Keratinocyte (primary cell): Measurements from ENCODE around the gene C12orf42. TPM values are rescaled to one million over a fixed set of nuclear protein-coding genes. Genes with fewer than 3 reads are reported as not detected.
"Not testable (repeated sequence)": the region's sequence is repeated elsewhere in the genome, so short reads cannot be mapped to it uniquely, and the experiment has no call there.

Source experiments
- DNase-seq: peaks from one replicate; pipeline ENCODE4 v3.0.0-alpha.2; 2011; ENCODE audit warnings: low read depth, missing footprints, low spot score
- FAIRE-seq: peaks from 2 replicates; lab custom pipeline; 2011; peaks lifted over from hg19 to GRCh38; lab: Jason Lieb, UNC
- H2AFZ ChIP-seq: 2 replicates; pipeline ENCODE4 v1.6.0; 2012; ENCODE audit warnings: low read length, control low read depth, inconsistent platforms; ENCODE audit not compliant: control insufficient read depth
- H3K27ac ChIP-seq: 2 replicates; pipeline ENCODE4 v1.5.1; 2011; ENCODE audit warnings: low read length; ENCODE audit not compliant: control insufficient read depth, insufficient read depth
- H3K27me3 ChIP-seq: 3 replicates; pipeline ENCODE4 v1.6.0; 2011; ENCODE audit warnings: low read length; ENCODE audit not compliant: control insufficient read depth, insufficient read depth; ENCODE audit errors: extremely low read depth
- H3K36me3 ChIP-seq, 2 experiments: 2 replicates in 1 of 2; 3 replicates in 1 of 2; pipeline ENCODE4 v1.5.1; 2011; ENCODE audit warnings: low read length in 2 of 2, mild to moderate bottlenecking in 1 of 2; ENCODE audit not compliant: control insufficient read depth in 2 of 2, insufficient read depth in 2 of 2; ENCODE audit errors: extremely low read depth in 1 of 2
- H3K4me1 ChIP-seq: 3 replicates; pipeline ENCODE4 v1.5.1; 2011; ENCODE audit warnings: low read length; ENCODE audit not compliant: control insufficient read depth, insufficient read depth; ENCODE audit errors: extremely low read depth
- H3K4me2 ChIP-seq: 3 replicates; pipeline ENCODE4 v1.6.0; 2011; ENCODE audit warnings: low read depth, low read length; ENCODE audit not compliant: control insufficient read depth, insufficient read depth; ENCODE audit errors: extremely low read depth
- H3K4me3 ChIP-seq, 3 experiments: fragments of 200-600 bp in 1 of 3; sonication (generic) in 1 of 3; 2 replicates in 2 of 3; 3 replicates in 1 of 3; pipeline ENCODE4 v1.5.1; 2011 to 2016; ENCODE audit warnings: low read length in 3 of 3, mild to moderate bottlenecking in 3 of 3, control low read depth in 2 of 3, inconsistent platforms in 1 of 3, low read depth in 1 of 3, mixed read lengths in 1 of 3, mixed run types in 1 of 3, moderate library complexity in 1 of 3; ENCODE audit not compliant: control insufficient read depth in 2 of 3, insufficient read depth in 2 of 3; ENCODE audit errors: extremely low read depth in 1 of 3
- H3K79me2 ChIP-seq: 2 replicates; pipeline ENCODE4 v1.6.0; 2012; ENCODE audit warnings: low read length; ENCODE audit not compliant: control insufficient read depth, insufficient read depth
- H3K9ac ChIP-seq: 3 replicates; pipeline ENCODE4 v1.6.0; 2011; ENCODE audit warnings: low read length; ENCODE audit not compliant: control insufficient read depth, insufficient read depth; ENCODE audit errors: extremely low read depth
- H3K9me1 ChIP-seq: 3 replicates; pipeline ENCODE4 v1.6.0; 2011; ENCODE audit warnings: low read length; ENCODE audit not compliant: control insufficient read depth, insufficient read depth; ENCODE audit errors: extremely low read depth
- H3K9me3 ChIP-seq: 2 replicates; pipeline ENCODE4 v1.5.1; 2012; ENCODE audit warnings: low read depth, low read length; ENCODE audit not compliant: control insufficient read depth
- H4K20me1 ChIP-seq: 3 replicates; pipeline ENCODE4 v1.6.0; 2011; ENCODE audit warnings: low read length; ENCODE audit not compliant: control insufficient read depth, insufficient read depth; ENCODE audit errors: extremely low read depth
- EZH2 ChIP-seq: IDR thresholded peaks from one replicate; pipeline ENCODE4 v1.6.1; 2012; ENCODE audit warnings: inconsistent platforms, mild to moderate bottlenecking, low read length, moderate library complexity
- dilution Hi-C: fragments of 300-500 bp; cut with MboI; formaldehyde crosslinking; loops from one replicate; pipeline ENCODE4 v1.7.0; 2020; ENCODE audit warnings: low sequenced_read_pairs; ENCODE audit not compliant: extremely low pct_ligation_motif_present
- polyA plus RNA-seq, 5 experiments: library from polyadenylated mRNA; depleted of rRNA in 3 of 5; stranded (reverse) in 3 of 5; stranded (forward) in 1 of 5; unstranded in 1 of 5; fragments of >200 nt; gene quantifications; 1 replicate in 1 of 5; 2 replicates in 3 of 5; 3 replicates in 1 of 5; pipeline versions ENCODE4 v1.2.1 to v1.2.3, GENCODE V29; 2011 to 2012; ENCODE audit warnings: missing spikeins in 2 of 5, low read depth in 1 of 5, low replicate concordance in 1 of 5
- TF ChIP-seq, protein P1 (sequence below), 3 experiments: IDR thresholded peaks in 1 of 3; conservative IDR thresholded peaks in 1 of 3; optimal IDR thresholded peaks in 1 of 3; 2 replicates in 2 of 3; 3 replicates in 1 of 3; pipeline versions ENCODE3 to v1.5.1; 2011; ENCODE audit warnings: low read length in 3 of 3, mild to moderate bottlenecking in 3 of 3, moderate library complexity in 2 of 3, control low read depth in 1 of 3, inconsistent platforms in 1 of 3; ENCODE audit not compliant: insufficient read depth in 2 of 3; ENCODE audit errors: extremely low read depth in 1 of 3

The C12orf42 gene
- polyA plus RNA-seq, 1 donor (not counting 4 experiments of a cell fraction or from before 2014, with no cell fraction given): 0.08 TPM

DNA sequence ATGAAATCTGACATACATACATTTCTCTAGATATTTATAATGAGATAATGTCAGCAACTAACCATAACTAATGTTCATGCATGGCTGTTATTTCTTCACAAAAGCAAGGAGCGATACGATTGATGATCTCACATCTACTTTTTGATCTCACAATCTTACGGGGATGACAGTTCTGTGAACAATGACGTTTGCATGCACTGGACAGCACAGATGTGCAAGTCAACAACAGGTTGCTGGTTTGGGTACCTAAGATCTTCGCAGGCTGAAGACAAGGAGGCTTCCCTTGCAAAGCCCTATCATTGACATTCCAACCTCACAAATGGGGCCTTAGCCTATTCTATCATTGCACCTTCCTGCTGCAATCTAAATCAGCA lies 53.6 kb downstream of the C12orf42 start:
- no peak for TF ChIP-seq EZH2
- TF ChIP-seq, protein P1, sequence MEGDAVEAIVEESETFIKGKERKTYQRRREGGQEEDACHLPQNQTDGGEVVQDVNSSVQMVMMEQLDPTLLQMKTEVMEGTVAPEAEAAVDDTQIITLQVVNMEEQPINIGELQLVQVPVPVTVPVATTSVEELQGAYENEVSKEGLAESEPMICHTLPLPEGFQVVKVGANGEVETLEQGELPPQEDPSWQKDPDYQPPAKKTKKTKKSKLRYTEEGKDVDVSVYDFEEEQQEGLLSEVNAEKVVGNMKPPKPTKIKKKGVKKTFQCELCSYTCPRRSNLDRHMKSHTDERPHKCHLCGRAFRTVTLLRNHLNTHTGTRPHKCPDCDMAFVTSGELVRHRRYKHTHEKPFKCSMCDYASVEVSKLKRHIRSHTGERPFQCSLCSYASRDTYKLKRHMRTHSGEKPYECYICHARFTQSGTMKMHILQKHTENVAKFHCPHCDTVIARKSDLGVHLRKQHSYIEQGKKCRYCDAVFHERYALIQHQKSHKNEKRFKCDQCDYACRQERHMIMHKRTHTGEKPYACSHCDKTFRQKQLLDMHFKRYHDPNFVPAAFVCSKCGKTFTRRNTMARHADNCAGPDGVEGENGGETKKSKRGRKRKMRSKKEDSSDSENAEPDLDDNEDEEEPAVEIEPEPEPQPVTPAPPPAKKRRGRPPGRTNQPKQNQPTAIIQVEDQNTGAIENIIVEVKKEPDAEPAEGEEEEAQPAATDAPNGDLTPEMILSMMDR (optimal IDR thresholded peaks at IDR 0.05 in 1 of 3, IDR thresholded peaks at IDR 0.05 in 1 of 3, conservative IDR thresholded peaks at IDR 0.05 in 1 of 3; ENCODE audit: extremely low read depth in 1 of 3, insufficient read depth in 2 of 3, low read length in 3 of 3): no peak
- FAIRE-seq (no peak), DNase-seq (no peak)
- H3K36me3 ChIP-seq: no peaks in the 10 kb centered on the region
- no peak overlapping the region for H3K4me3 ChIP-seq
- no peak overlapping the region for H2AFZ ChIP-seq
- dilution Hi-C loops: no loop called here
- H4K20me1 ChIP-seq: no peaks in the 10 kb centered on the region
- no peaks in the 10 kb centered on the region for H3K4me1 ChIP-seq
- no peaks in the 10 kb centered on the region for H3K79me2 ChIP-seq
- no peaks in the 10 kb centered on the region for H3K27me3 ChIP-seq
- no peak overlapping the region for H3K9ac ChIP-seq
- no peak overlapping the region for H3K4me2 ChIP-seq
- H3K9me3 ChIP-seq: no peaks in the 10 kb centered on the region
- no peaks in the 10 kb centered on the region for H3K9me1 ChIP-seq
- no peak overlapping the region for H3K27ac ChIP-seq

DNA sequence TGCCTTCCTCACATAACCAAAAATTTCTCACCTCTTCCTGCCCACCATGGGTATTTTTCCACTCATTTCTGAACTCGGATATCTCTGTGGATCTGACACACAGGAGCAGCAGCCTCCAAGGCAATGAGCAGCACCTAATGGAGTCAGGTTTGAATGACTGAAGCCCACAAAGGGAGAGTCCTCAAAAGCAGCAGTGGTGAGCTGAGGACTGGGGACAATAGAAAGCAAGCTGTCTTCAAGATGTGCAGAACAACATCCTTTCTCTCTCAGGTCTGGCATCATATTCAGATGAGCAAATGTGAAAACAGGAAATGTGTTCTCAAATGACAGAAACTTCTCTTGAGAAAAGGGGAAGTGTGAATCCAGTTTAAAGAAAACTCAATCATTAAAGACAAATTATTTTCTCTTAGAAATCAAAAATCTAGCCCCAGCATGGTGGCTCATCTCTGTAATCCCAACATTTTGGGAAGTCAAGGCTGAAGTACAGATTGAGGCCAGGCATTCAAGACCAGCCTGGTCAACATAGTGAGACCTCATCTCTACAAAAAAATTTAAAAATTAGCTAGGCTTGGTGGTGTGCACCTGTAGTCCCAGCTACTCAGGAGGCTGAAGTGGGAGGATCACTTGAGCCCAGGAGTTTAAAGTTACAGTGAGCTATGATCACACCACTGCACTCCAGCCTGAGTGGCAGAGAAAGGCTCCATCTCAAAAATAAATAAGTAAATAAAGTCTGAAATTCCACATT lies 54.2 kb downstream of the C12orf42 start:
- H3K4me1 ChIP-seq: no peaks in the 10 kb centered on the region
- H3K9me3 ChIP-seq: no peaks in the 10 kb centered on the region
- no peak overlapping the region for H3K4me2 ChIP-seq
- H3K79me2 ChIP-seq: no peaks in the 10 kb centered on the region
- H3K36me3 ChIP-seq: no peaks in the 10 kb centered on the region
- H2AFZ ChIP-seq: no peak overlapping the region
- no peaks in the 10 kb centered on the region for H3K9me1 ChIP-seq
- FAIRE-seq: no peak
- DNase-seq: no peak
- H3K4me3 ChIP-seq: no peak overlapping the region
- dilution Hi-C loops: no loop called here
- TF ChIP-seq, protein P1 (optimal IDR thresholded peaks at IDR 0.05 in 1 of 3, IDR thresholded peaks at IDR 0.05 in 1 of 3, conservative IDR thresholded peaks at IDR 0.05 in 1 of 3; ENCODE audit: extremely low read depth in 1 of 3, insufficient read depth in 2 of 3, low read length in 3 of 3): no peak
- TF ChIP-seq EZH2: no peak
- H3K9ac ChIP-seq: no peak overlapping the region
- H4K20me1 ChIP-seq: no peaks in the 10 kb centered on the region
- H3K27me3 ChIP-seq: no peaks in the 10 kb centered on the region
- H3K27ac ChIP-seq: no peak overlapping the region

DNA sequence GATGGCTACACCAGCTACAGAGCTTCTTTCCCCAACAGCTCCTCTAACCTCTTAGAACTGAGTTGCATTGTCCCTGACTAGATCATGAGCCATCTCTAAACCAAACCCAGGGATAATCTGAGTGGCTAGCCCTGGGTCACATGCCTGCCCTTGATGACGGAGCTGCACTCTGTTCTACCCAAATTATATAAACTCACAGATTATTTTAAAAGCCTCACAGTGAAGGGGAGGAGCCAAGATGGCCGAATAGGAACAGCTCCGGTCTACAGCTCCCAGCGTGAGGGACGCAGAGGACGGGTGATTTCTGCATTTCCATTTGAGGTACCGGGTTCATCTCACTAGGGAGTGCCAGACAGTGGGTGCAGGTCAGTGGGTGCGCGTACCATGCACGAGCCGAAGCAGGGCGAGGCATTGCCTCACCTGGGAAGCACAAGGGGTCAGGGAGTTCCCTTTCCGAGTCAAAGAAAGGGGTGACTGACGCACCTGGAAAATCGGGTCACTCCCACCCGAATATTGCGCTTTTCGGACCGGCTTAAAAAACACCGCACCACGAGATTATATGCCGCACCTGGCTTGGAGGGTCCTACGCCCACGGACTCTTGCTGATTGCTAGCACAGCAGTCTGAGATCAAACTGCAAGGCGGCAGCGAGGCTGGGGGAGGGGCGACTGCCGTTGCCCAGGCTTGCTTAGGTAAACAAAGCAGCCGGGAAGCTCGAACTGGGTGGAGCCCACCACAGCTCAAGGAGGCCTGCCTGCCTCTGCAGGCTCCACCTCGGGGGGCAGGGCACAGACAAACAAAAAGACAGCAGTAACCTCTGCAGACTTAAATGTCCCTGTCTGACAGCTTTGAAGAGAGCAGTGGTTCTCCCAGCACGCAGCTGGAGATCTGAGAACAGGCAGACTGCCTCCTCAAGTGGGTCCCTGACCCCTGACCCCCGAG lies 61.3 kb downstream of the C12orf42 start:
- H2AFZ ChIP-seq, H3K4me3 ChIP-seq, H3K36me3 ChIP-seq, H3K79me2 ChIP-seq, DNase-seq, H3K4me1 ChIP-seq, H3K9ac ChIP-seq, dilution Hi-C loops, H3K27me3 ChIP-seq, H3K27ac ChIP-seq, H3K4me2 ChIP-seq, H3K9me3 ChIP-seq, H3K9me1 ChIP-seq, H4K20me1 ChIP-seq: not testable (repeated sequence)
- FAIRE-seq: peak; percentile 13
